ENCODE data around the gene THBS2.

- TF ChIP-seq POLR2AphosphoS5 (IDR thresholded peaks at IDR 0.05) (no peak), EP300 (IDR thresholded peaks at IDR 0.05) (no peak), POLR2A (IDR thresholded peaks at IDR 0.05) (no peak)
These were observed 13.5 kb downstream of the THBS2 start for GRCh38 chr6:169240125-169240524.
